ENCODE measurements around the gene POLD3.

DNA sequence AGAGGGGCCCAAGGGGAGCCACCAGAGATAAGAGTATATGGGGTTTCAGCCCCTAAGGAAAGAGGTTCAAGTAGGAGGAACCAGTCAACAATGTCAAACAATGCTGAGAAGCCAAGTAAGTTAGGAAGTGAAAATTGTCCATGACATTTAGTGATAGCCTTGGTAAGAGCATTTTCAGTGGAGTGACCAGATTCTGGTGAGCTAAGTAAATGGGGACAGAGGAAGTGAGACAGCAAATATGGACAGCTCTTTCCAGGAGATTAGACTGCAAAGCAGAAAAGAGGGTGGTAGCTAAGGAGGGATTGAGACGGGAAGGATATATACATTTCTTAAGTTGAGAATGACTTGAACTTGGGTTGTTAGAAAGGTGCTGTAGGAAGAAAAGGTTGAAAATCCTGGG is 22.9 kb downstream of the POLD3 start:
- TF ChIP-seq EZH2 (IDR thresholded peaks at IDR 0.05; ENCODE audit: low read length, unreplicated experiment), result no peak
- TF ChIP-seq, protein P1, sequence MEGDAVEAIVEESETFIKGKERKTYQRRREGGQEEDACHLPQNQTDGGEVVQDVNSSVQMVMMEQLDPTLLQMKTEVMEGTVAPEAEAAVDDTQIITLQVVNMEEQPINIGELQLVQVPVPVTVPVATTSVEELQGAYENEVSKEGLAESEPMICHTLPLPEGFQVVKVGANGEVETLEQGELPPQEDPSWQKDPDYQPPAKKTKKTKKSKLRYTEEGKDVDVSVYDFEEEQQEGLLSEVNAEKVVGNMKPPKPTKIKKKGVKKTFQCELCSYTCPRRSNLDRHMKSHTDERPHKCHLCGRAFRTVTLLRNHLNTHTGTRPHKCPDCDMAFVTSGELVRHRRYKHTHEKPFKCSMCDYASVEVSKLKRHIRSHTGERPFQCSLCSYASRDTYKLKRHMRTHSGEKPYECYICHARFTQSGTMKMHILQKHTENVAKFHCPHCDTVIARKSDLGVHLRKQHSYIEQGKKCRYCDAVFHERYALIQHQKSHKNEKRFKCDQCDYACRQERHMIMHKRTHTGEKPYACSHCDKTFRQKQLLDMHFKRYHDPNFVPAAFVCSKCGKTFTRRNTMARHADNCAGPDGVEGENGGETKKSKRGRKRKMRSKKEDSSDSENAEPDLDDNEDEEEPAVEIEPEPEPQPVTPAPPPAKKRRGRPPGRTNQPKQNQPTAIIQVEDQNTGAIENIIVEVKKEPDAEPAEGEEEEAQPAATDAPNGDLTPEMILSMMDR (conservative IDR thresholded peaks at IDR 0.05; ENCODE audit: low read depth, low read length), result no peak

All from PC-3 (cell line).